HFF-Myc (cell line): Measurements from ENCODE around the gene SORT1.

Source experiments
- DNase-seq: peaks from one replicate; pipeline ENCODE4 v3.0.0-alpha.2; 2011; ENCODE audit warnings: low read depth; ENCODE audit errors: extremely low read depth
- H3K4me3 ChIP-seq: replicated peaks from 2 replicates; pipeline ENCODE4 v1.5.1; 2011; ENCODE audit warnings: low read depth, mild to moderate bottlenecking, control low read depth, low read length
- CTCF ChIP-seq: IDR thresholded peaks from 2 replicates; pipeline ENCODE4 v1.5.1; 2012; ENCODE audit warnings: mild to moderate bottlenecking, low read depth, low read length, control low read depth; ENCODE audit errors: missing control alignments

The SORT1 gene

GRCh38 chr1:109433322-109433721 lies 35.6 kb upstream of the SORT1 start:
- no peak for DNase-seq
- H3K4me3 ChIP-seq = no peak overlapping the region
- TF ChIP-seq CTCF = no peak

GRCh38 chr1:109432336-109432735 lies 34.6 kb upstream of the SORT1 start:
- H3K4me3 ChIP-seq = no peak overlapping the region
- TF ChIP-seq CTCF = no peak
- DNase-seq = peak; percentile 26

- TF ChIP-seq CTCF = no peak
- no peak for DNase-seq
- H3K4me3 ChIP-seq = peak overlapping the region; percentile 94
These were observed 29.4 kb upstream of the SORT1 start for GRCh38 chr1:109427171-109427467.

GRCh38 chr1:109426281-109427170 lies 28.8 kb upstream of the SORT1 start, which contains the start of gene PSMA5:
Gene PSMA5 (minus strand): TSS chr1:109426448. CDS start chr1:109426330, 118 bp downstream.
- TF ChIP-seq CTCF = no peak
- peak within 1 kb of the TSS; percentile 94 for H3K4me3 ChIP-seq
- DNase-seq = peak; percentile 97

- no peak for TF ChIP-seq CTCF
- DNase-seq = peak; percentile 26
- H3K4me3 ChIP-seq = peak overlapping the region; percentile 94
These were observed 27.9 kb upstream of the SORT1 start for GRCh38 chr1:109425391-109426280.

GRCh38 chr1:109423498-109423897 lies 25.8 kb upstream of the SORT1 start:
- TF ChIP-seq CTCF = no peak
- DNase-seq = no peak

More at GRCh38 chr1:109423498-109423897, 25.8 kb upstream of the SORT1 start:
- no peak overlapping the region for H3K4me3 ChIP-seq
